K562 treated with DMSO at 1 percent for 12 hours (cell line): Measurements from ENCODE around the gene FBXO4. TPM values are rescaled to one million over a fixed set of nuclear protein-coding genes. Genes with fewer than 3 reads are reported as not detected.

Source experiments
- total RNA-seq: library from RNA; unstranded; fragments of 300-600 nt; gene quantifications from 2 replicates; pipeline ENCODE4 v1.2.3, GENCODE V29; 2022; ENCODE audit not compliant: insufficient read depth

The FBXO4 gene
- total RNA-seq = 6.0 and 15.3 TPM in 2 replicates

GRCh38 chr5:41924872-41925554 is at the start of gene FBXO4:
FBXO4 (plus strand) TSS chr5:41925281; CDS start chr5:41925310, 29 bp downstream.

DNA sequence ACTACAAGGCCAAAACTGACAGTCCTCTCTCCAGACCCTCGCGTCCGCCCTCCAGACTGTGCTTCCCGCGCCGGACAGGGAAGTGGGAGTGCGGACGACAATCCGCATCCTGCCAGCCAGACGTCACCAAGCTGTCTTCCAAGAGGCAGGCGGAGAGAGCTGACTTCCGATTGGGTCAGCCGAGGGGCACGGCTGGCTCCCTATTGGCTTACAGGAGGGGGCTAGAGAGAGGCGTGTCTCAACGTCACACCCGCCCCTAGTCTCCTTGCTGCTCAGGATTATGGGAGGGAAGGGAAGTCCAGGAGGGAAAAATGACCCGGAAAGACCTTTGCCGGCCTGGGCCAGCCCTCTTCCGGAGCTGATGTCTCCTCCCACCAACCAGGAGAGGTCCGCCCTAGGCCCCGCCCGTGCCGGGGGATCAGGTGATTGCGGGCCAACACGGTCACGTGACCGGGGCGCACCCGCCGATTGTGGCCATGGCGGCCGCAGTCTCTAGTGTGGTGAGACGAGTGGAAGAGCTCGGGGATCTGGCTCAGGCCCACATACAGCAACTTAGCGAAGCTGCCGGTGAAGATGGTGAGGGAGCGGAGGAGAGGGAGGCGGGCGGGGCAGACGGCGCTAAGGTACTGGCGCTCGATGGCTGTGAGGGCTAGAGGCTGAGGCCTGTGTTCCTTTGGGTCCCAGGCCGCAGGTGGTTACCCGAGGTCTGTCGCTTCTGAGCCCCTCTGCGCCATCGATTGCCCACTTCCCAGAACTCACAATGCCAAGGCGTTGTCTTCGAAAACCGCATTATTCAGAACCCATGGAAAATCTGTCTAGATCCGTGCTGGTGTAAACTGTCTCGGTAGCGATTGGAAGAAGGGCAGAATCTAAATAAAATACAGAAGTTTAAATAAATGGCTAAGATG is 20.9 kb upstream of the FBXO4 start, which contains the start of gene RIMOC1:
Gene RIMOC1 (plus strand): TSS at position 453 of the 908 bp plus-strand sequence. CDS start 24 bp downstream, at position 477.

Other genes starting within 250 kb of the FBXO4 start
- 8.1 and 19.6 TPM in 2 replicates for gene OXCT1, start 54.9 kb upstream of the FBXO4 start, total RNA-seq
- 3.8 and 15.0 TPM in 2 replicates for gene RIMOC1, start 20.9 kb upstream of the FBXO4 start, total RNA-seq